Muscle of back (tissue), 11 donors: Measurements from ENCODE around the gene ANGPTL8. TPM values are rescaled to one million over a fixed set of nuclear protein-coding genes. Genes with fewer than 3 reads are reported as not detected.
A peak's percentile ranks its signal among the peaks of the same experiment; 100 is the strongest.

Experiments used
- DNase-seq, 3 donors: peaks; one replicate each; pipeline versions ENCODE4 v3.0.0 to v3.0.0-alpha.2; 2013
- polyA plus RNA-seq, 10 donors: library from polyadenylated mRNA; unstranded; fragments of 120-200 nt; gene quantifications; one replicate each; pipeline ENCODE4 v1.2.1, GENCODE V29; 2013; ENCODE audit not compliant: insufficient read length in 10 of 10

ANGPTL8 gene
- polyA plus RNA-seq, 10 donors, result 0.36 to 0.96 (median 0.53) TPM; not detected in 2

- no peak for DNase-seq
Measured at GRCh38 chr19:11236324-11237301, 2.8 kb upstream of the ANGPTL8 start.

GRCh38 chr19:11237321-11237720, 2.1 kb upstream of the ANGPTL8 start:
- DNase-seq, result no peak

GRCh38 chr19:11238041-11238440, 1.4 kb upstream of the ANGPTL8 start:
- DNase-seq, result no peak

- no peak for DNase-seq
Measured at GRCh38 chr19:11238781-11239376, 540 bp upstream of the ANGPTL8 start.

GRCh38 chr19:11240008-11240444, 607 bp downstream of the ANGPTL8 start:
- DNase-seq, result no peak

GRCh38 chr19:11242025-11242424, 2.6 kb downstream of the ANGPTL8 start:
- no peak for DNase-seq

GRCh38 chr19:11242864-11243797, 3.7 kb downstream of the ANGPTL8 start:
- DNase-seq, result peak; percentile 47 to 86 (median 80)

- DNase-seq, result no peak
Measured at GRCh38 chr19:11243798-11244169, 4.4 kb downstream of the ANGPTL8 start.

- DNase-seq, result no peak
Measured at GRCh38 chr19:11244846-11245589, 5.6 kb downstream of the ANGPTL8 start.

- no peak for DNase-seq
Measured at GRCh38 chr19:11246941-11247340, 7.5 kb downstream of the ANGPTL8 start.

- DNase-seq, result peak in 2 of 3 donors; percentile 62 to 85
Measured at GRCh38 chr19:11247391-11247790, 8.0 kb downstream of the ANGPTL8 start.

GRCh38 chr19:11247934-11248333, 8.5 kb downstream of the ANGPTL8 start:
- DNase-seq, result no peak

- no peak for DNase-seq
Measured at GRCh38 chr19:11248852-11249251, 9.4 kb downstream of the ANGPTL8 start.

GRCh38 chr19:11251217-11251616, 11.8 kb downstream of the ANGPTL8 start:
- DNase-seq, result no peak

- no peak for DNase-seq
Measured at GRCh38 chr19:11251650-11252314, 12.4 kb downstream of the ANGPTL8 start.

- DNase-seq, result no peak
Measured at GRCh38 chr19:11252665-11253355, 13.4 kb downstream of the ANGPTL8 start.

GRCh38 chr19:11254666-11255065, 15.2 kb downstream of the ANGPTL8 start:
- DNase-seq, result no peak

GRCh38 chr19:11256189-11256588, 16.8 kb downstream of the ANGPTL8 start:
- peak; percentile 58 to 94 (median 76) for DNase-seq

- no peak for DNase-seq
Measured at GRCh38 chr19:11257846-11258380, 18.5 kb downstream of the ANGPTL8 start.

GRCh38 chr19:11260996-11261395, 21.6 kb downstream of the ANGPTL8 start:
- no peak for DNase-seq
